Testis (tissue), 3 donors: Measurements from ENCODE around the gene INPP4A. TPM values are rescaled to one million over a fixed set of nuclear protein-coding genes. Genes with fewer than 3 reads are reported as not detected.
A peak's percentile ranks its signal among the peaks of the same experiment; 100 is the strongest.

Experiments
- DNase-seq: peaks from one replicate; pipeline ENCODE4 v3.0.0-alpha.2; 2019
- H3K27ac ChIP-seq, 2 donors: fragments of 200-600 bp; sonication (generic); one replicate each; pipeline ENCODE4 v1.5.1; 2019
- H3K27me3 ChIP-seq: fragments of 200-600 bp; sonication (generic); one replicate; pipeline ENCODE4 v1.5.1; 2019
- H3K36me3 ChIP-seq: fragments of 200-600 bp; sonication (generic); one replicate; pipeline ENCODE4 v1.5.1; 2017; ENCODE audit warnings: low read depth; ENCODE audit errors: missing control alignments
- H3K4me1 ChIP-seq: fragments of 200-600 bp; sonication (generic); one replicate; pipeline ENCODE4 v1.5.1; 2019
- H3K4me3 ChIP-seq, 2 donors: fragments of 200-600 bp; sonication (generic); one replicate each; pipeline ENCODE4 v1.5.1; 2017 to 2019
- H3K9me3 ChIP-seq: fragments of 200-600 bp; sonication (generic); one replicate; pipeline ENCODE4 v1.5.1; 2017
- CTCF ChIP-seq, 3 experiments: fragments of 450-650 bp in 2 of 3; fragments of 200-600 bp in 1 of 3; sonication (generic) in 1 of 3; IDR thresholded peaks; one replicate each; pipeline ENCODE4 v1.5.1; 2016 to 2019; ENCODE audit warnings: antibody characterized with exemption in 3 of 3, mild to moderate bottlenecking in 2 of 3, moderate library complexity in 1 of 3
- POLR2A ChIP-seq: fragments of 450-650 bp; IDR thresholded peaks from one replicate; pipeline ENCODE4 v1.6.1; 2017; ENCODE audit warnings: antibody characterized with exemption, mild to moderate bottlenecking, moderate library complexity
- WGBS, 2 donors: methylation state at CpG; one replicate each; pipeline ENCODE4 v1.1.5; 2018; 5-methylcytosine and 5-hydroxymethylcytosine counted together
- intact Hi-C: fragments of 100-400 bp; cut with DNase I; formaldehyde crosslinking; loops from one replicate; pipeline ENCODE4 v1.15.1; 2023; ENCODE audit warnings: low total_unique reads
- polyA plus RNA-seq: library from polyadenylated mRNA; stranded (reverse); fragments of 350-450 nt; fragmentation: Illumina TruSeq; extraction: RNeasy Lipid Tissue Mini Kit (QIAGEN cat#74804); gene quantifications from one replicate; pipeline ENCODE4 v1.2.3, GENCODE V29; 2014; ENCODE audit warnings: low read depth, low replicate concordance; ENCODE audit not compliant: insufficient read depth
- total RNA-seq, 2 donors: library from RNA; depleted of rRNA; stranded (reverse); fragments of >200 nt; gene quantifications; one replicate each; pipeline ENCODE4 v1.2.3, GENCODE V29; 2016

Gene INPP4A
- total and polyA plus RNA-seq, 3 donors from 2014 or later: 13.3 to 42.9 (median 35.6) TPM

- TF ChIP-seq POLR2A (no peak), CTCF (IDR thresholded peaks at IDR 0.05) (no peak)
- H3K36me3 ChIP-seq: no peaks in the 10 kb centered on the region
- peaks cover 21% of the 10 kb centered on the region for H3K4me1 ChIP-seq
- DNase-seq: no peak
- no peak overlapping the region for H3K27ac ChIP-seq
- H3K4me3 ChIP-seq: no peak overlapping the region
- 80 to 89% methylated on average over 4 of the region's 4 CpGs for WGBS, 2 donors
- no peaks in the 10 kb centered on the region for H3K9me3 ChIP-seq
- intact Hi-C loops: no loop called here
- no peaks in the 10 kb centered on the region for H3K27me3 ChIP-seq
These were observed 52.3 kb downstream of the INPP4A start for GRCh38 chr2:98496750-98497493.

- 56 to 71% methylated on average over 4 of the region's 4 CpGs for WGBS, 2 donors
- peak overlapping the region in 1 of 2 donors; percentile 47 for H3K27ac ChIP-seq
- intact Hi-C loops: no loop called here
- H3K27me3 ChIP-seq: no peaks in the 10 kb centered on the region
- peaks cover 23% of the 10 kb centered on the region for H3K4me1 ChIP-seq
- no peak for DNase-seq
- H3K4me3 ChIP-seq: no peak overlapping the region
- H3K36me3 ChIP-seq: no peaks in the 10 kb centered on the region
- TF ChIP-seq POLR2A (no peak), CTCF (IDR thresholded peaks at IDR 0.05) (no peak)
- no peaks in the 10 kb centered on the region for H3K9me3 ChIP-seq
These were observed 54.2 kb downstream of the INPP4A start for GRCh38 chr2:98498703-98499440.

GRCh38 chr2:98500561-98500960 lies 55.9 kb downstream of the INPP4A start:
- TF ChIP-seq POLR2A (no peak), CTCF (IDR thresholded peaks at IDR 0.05) (no peak)
- no peaks in the 10 kb centered on the region for H3K27me3 ChIP-seq
- DNase-seq: no peak
- intact Hi-C loops: no loop called here
- H3K9me3 ChIP-seq: no peaks in the 10 kb centered on the region
- H3K27ac ChIP-seq: no peak overlapping the region
- 92 to 100% methylated on average over 1 of the region's 1 CpG for WGBS, 2 donors
- H3K4me3 ChIP-seq: no peak overlapping the region
- H3K36me3 ChIP-seq: no peaks in the 10 kb centered on the region
- peaks cover 40% of the 10 kb centered on the region for H3K4me1 ChIP-seq

GRCh38 chr2:98501223-98501622 lies 56.6 kb downstream of the INPP4A start:
- Histone ChIP-seq H3K9me3 (no peaks in the 10 kb centered on the region), H3K27me3 (no peaks in the 10 kb centered on the region), H3K4me3 (no peak overlapping the region), H3K4me1 (peaks cover 42% of the 10 kb centered on the region), H3K36me3 (no peaks in the 10 kb centered on the region), H3K27ac (no peak overlapping the region)
- TF ChIP-seq CTCF (IDR thresholded peaks at IDR 0.05): no peak
- TF ChIP-seq POLR2A: no peak
- no peak for DNase-seq
- intact Hi-C loops: no loop called here
- WGBS, 2 donors: 88 to 90% methylated on average over 4 of the region's 4 CpGs
